Spleen (tissue), 7 donors: ENCODE measurements around the gene ZSCAN1.

Experiments
- CTCF ChIP-seq, 11 experiments: fragments of 200-600 bp in 7 of 11; fragments of 450-650 bp in 4 of 11; sonication (generic) in 4 of 11; IDR thresholded peaks in 8 of 11; conservative IDR thresholded peaks in 3 of 11; 1 replicate in 7 of 11; 2 replicates in 4 of 11; pipeline versions ENCODE4 v1.4.0 to v1.8.0; 2016 to 2021; ENCODE audit warnings: antibody characterized with exemption in 11 of 11, inconsistent platforms in 4 of 11, mild to moderate bottlenecking in 1 of 11
- POLR2A ChIP-seq, 3 donors: fragments of 450-650 bp; IDR thresholded peaks; one replicate each; pipeline ENCODE4 v1.5.1; 2017; ENCODE audit warnings: antibody characterized with exemption in 3 of 3, mild to moderate bottlenecking in 1 of 3
- POLR2AphosphoS5 ChIP-seq, 3 donors: sonication (generic); formaldehyde crosslinking; IDR thresholded peaks; one replicate each; pipeline ENCODE4 v1.5.1; 2017; ENCODE audit warnings: antibody characterized with exemption in 3 of 3
- donor health status: DM: no; HTN: no; CAD: no; lungs with moderate emphysema.
- donor health status: DM: no; HTN: no; CAD: no.
- donor health status: DM: no; HTN: no; CAD: no.

- TF ChIP-seq CTCF (IDR thresholded peaks at IDR 0.05 in 8 of 11, conservative IDR thresholded peaks at IDR 0.05 in 3 of 11) = no peak
- TF ChIP-seq POLR2A (IDR thresholded peaks at IDR 0.05) = no peak
- no peak for TF ChIP-seq POLR2AphosphoS5 (IDR thresholded peaks at IDR 0.05)
Observed at GRCh38 chr19:58045411-58046050, 11.7 kb downstream of the ZSCAN1 start.
